Stimulated activated CD8-positive, alpha-beta memory T cell treated with anti-CD3 and anti-CD28 coated beads, Interleukin-15, amount 100 ng/mL, for 4 hours (primary cell): ENCODE measurements around the gene B3GNT5.

ENCODE experiments used
- DNase-seq, 2 donors: peaks; one replicate each; pipeline ENCODE4 v3.0.0-alpha.2; 2020; ENCODE audit warnings: low read depth in 2 of 2

The B3GNT5 gene

DNA sequence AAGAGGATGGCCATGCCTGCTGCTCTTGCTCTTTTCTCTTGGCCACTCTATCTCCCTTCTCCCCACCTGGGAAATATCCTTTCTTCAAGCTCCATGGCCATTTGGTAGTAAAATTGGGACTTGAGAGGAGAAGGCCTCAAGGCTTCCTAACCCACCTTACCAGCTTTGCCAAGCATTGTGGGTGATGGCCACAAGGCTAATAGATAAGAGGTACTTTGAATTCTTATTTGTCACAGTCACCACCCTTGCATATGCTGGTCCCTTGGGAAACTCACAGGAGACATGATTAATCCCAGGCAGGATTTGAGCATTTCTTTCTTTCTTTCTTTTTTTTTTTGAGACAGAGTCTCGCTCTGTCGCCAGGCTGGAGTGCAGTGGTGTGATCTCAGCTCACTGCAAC, 37.2 kb downstream of the B3GNT5 start:
- no peak for DNase-seq

DNA sequence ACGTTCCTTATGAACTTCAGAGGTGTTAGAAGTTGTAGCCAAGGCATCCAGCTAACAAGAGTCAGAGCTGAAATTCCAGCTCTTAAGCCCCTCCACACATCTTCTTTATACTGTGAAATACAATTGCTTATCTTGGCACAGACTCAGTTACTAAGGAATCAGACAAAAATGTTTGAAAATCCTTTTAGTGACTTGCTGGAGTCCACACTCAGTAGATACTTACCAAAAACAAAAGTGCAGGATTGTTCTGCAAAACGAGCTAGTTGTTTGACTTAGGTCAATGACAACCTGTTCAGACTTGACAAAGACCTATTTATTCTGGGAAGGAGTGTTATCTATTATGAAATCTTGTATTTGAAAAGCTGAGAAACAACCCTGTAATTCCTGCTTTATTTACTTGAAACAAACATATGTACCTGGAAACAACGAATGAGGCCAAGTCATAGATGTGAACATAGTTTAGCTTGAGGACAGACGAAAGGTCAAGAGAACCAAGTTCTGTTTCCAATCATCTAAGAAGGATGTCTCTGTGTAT, 38.5 kb downstream of the B3GNT5 start:
- no peak for DNase-seq

DNA sequence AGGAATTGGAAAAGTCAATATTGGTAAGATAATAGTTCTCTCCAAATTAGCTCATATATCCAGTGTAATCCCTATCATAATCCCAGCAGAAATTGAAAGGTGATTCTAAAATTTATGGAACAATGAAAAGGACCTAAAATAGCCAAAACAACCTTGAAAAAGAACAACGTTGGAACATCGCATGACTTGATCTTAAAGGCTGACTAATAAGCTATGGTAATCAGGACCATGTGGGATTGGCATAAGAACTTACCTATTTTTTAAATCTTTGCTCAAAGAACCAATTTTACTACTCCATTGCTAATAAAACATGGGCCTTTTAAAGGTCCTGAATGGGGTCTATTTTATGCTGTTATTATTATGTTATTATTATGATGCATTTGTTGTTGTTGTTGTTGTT, 40.9 kb downstream of the B3GNT5 start:
- no peak for DNase-seq

DNA sequence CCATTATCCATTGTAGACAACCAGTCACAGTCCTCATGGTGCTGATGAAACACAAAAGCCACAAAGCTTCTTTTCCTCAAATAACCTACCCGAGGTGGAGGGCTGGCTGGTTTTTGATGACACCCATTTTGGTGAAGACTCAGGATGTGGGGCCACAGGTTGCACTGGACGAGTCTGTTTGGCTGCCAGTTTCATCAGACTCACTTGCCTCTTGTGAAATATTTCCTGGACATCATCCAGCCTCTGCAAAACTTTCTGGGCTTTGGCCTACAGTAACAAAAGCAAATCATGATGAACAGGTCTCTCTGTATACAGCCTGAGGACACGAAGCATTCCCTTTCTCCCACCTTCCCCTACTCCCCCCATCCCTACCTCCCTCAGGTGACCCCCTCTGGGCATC, 42.2 kb downstream of the B3GNT5 start:
- DNase-seq: no peak

DNA sequence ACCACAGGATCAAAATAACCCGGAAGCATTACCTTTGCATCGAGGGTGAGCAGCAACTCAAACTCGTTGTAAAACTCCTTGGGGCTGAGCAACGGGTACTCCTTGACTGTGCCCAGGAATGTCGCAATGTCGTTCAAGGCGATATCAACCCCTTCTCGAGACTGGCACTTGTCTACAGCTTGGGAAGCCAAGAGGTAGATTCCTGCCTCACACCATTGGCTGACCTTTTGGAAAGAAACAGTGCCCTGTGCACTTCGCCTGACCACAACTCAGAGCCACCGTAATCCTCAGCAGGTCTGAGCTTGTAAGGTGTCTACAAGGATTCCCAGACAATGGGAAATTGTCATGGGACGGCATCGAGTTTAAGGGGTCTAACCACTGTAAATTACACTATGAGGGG, 43.9 kb downstream of the B3GNT5 start:
- DNase-seq: no peak

DNA sequence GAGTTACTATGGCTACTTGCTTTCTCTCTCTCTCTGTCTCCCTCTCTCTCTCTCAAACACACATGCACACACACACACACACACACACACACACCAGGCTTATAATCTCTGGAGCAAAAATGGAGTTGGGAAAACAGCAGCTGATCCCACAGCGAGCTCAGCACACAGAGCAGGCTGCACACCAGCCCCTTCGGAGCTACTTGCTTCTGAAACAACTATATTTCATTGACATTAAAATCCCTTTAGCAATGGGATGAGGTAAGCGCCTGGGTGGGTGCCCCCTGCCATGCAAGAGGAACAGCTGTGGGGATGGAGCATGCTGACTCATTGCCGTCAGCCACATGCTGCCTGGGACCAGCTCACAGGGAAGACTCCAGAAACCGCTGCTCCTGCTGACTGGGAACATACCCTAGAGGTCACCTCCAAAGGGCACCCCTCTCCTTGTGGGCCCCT, 45.7 kb downstream of the B3GNT5 start:
- no peak for DNase-seq

DNA sequence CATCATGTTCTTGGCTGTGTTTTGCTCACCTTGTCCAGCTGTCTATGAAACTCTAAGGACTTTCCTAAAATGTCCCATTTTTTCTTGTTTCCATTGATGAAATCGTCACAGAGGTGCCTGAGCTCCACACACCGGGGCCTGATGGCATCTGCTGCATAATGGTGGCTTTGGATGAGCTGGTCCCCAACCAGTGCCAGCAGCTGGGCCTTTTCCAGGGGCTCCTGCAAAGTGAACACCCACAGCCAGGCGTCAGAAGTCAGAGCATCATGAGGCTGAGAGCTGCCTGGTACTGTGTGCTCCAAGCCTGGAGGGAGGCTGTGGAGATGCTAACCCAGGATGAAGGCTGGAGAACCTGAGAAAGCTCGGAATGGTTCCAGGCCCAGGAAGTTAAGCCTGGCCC, 46.9 kb downstream of the B3GNT5 start:
- DNase-seq: no peak

DNA sequence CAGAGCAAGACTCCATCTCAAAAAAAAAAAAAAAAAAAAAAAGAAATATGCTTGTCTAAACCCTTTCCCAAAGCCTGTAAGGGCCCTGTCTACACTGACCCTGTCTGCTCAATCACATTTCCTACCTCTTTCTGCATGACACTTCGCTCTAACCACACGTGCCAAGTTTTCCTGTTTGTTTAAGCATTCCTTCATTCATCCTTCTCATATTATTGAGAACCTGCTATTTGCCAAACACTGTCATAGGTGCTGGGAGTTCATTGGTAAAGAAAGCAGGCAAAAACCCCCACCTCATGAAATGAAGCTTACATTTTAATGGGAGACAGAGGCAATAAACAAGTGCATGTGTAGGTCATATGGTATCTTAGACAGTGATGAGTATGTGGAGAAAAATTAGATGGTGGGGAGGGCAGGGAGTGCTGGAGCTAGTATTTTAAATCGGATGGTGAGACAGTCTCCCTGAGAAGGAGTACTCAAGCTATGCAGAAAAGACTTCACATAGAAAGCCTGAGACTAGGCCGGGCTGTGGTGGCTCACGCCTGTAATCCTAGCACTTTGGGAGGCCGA, 48.0 kb downstream of the B3GNT5 start:
- DNase-seq: no peak

DNA sequence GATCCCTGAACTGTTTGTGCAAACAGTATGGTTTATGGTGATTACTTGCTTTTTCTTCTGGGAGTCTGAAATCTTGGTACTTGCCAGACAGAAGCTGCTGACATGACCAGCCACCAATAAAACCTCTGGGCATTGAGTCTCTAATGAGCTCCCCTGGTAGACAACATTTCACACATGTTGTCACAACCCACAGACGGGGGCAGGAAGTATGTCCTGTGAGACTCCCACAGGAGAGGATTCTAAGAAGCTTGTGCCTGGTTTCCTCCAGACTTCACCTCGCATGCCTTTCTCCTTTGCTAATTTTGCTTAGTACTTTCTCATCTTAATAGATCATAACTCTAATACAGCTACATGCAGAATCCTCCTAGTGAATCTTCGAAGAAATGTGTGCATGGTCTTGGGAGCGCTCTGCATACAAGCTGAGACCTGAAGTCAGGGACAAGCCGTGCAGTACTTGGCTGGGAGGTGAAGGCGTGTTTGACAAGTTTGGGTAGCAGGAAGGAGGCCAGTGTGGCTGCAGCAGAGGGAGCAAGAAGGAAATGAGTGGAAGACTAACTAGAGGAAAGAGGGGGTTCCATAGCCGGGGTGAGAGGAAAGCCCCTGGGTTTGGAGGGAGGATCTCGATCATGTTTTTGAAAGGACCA, 49.0 kb downstream of the B3GNT5 start:
- no peak for DNase-seq

DNA sequence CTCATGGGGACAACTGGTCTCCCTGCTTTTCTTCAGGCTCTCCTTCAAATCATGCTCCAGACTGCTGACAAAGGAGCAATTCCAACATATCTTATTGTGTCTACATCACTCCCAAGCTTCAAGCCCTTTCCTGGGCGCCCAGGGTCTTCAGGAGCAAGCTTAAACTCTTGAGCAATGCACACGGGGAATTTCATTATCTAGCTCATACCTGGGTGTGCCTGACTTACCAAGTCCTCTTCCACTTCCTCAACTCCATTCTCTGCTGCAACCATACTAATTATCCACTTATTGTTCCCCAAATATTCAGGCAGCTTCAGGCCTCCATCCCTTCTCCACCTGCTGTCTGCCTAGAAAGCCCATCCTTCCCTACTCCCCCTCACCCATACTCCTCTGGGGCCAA, 50.6 kb downstream of the B3GNT5 start:
- no peak for DNase-seq

DNA sequence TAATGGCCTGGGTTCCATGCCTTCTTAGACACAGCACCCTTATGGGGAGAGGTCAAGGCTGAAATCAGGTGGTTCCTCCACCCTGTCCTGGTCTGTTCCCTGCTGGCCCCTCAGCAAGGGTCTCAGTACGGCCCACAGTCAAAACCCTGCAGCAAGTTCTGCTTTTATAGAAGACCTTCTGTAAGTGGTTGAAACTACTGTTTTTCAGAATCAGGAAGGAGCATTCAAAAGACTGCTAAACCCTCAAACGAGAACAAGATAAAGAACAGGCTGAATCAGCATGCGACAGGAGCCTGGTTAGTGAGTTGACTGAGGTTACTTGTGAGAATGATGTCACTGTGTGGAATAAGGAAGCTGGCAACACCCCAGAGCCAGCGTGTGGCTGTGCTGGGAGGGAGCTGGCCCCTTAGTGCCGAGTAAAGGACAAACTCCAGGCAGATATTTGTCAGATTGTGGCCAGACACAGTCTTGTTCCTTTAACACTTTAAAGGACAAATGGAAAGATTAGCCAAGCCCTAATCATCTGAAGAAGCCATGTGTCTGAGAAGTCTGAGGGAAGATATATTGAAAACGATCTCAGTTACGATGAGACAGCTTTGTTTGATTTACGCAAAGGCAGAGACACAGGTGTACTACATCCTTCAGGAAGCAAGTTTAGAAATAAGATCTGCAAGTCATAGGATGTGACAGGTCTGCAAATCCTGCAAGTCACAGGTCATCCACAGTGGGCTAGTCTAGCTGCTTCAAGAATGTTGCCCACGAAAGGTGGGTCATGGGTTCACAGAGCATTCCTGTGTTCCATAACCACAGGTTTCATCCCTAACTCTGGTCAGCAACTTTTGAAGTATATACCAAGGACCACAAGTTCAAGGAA, 54.0 kb downstream of the B3GNT5 start:
- peak; percentile 17 to 34 for DNase-seq

DNA sequence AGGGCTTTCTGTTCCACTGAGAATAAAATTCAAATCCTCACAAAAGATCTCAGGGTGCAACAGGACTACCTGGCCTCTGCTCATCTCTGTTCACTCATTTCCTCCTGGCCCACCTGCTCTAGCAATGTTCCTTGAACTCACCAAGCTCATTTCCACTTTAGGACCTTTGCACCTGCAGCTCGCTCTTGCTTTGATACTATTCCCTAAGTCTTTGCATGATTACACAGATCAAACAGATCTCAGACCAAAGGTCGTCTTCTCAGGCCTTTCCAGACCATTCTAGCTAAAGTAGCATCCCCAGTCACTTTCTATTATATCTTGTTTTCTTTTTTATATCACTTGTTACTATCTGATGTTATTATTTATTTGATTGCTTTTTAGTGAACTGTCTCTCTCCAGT, 54.7 kb downstream of the B3GNT5 start:
- no peak for DNase-seq

DNA sequence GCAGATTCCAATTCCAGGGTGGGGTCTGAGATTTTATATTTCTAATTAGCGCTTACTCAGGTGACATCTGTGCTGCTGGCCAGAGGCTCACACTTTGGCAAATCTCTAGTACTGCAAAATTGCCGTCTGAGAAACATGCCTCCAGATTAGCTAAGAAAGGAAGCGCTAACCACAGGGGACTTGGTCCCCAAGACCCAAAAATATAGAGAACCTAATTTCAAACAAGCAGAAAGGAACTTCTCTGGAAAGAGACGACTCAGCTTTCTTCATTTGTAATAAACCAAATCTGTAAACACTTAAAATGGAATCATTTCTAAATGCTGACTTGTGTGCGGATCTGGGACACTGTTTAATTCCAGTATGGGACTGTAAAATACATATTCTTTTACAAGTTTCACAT, 55.7 kb downstream of the B3GNT5 start:
- DNase-seq: no peak

DNA sequence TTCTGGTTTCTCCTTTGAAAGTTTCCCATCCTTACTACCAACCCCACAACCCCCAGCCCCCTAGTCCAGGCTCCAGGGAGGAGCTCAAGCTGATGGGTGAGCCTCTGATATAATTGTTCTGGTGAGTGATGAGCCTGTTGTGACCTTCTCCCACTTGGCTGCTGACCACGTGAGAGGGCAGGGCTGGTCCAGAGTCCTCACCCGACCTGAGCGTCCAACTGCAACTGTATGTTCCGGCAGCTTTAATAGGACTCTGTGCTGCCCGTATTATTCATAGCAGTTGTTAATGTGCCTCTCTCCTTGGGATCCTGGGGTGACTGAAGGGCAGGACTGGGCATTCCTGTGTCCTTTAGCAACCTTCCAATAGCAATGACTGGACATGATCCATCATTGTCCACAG, 56.2 kb downstream of the B3GNT5 start:
- no peak for DNase-seq

DNA sequence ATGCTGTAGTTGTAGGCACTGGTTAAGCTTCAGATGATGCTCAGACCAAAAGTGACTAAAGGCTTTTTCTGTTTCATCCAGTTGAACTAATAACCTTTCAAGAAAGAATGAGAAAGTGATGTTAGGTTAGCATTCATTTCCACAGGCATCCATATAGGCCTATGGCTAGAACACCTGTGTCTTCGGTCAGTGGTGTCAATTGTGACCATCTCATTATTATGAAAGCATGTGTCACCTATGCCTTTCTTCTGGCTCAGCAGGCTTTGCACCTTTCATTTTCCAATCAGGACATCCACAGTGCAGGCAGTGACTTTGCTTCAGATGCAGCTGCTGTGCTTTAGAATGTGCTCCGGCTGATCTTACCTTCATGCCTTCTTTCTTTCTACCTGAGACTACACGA, 57.9 kb downstream of the B3GNT5 start:
- DNase-seq: no peak

DNA sequence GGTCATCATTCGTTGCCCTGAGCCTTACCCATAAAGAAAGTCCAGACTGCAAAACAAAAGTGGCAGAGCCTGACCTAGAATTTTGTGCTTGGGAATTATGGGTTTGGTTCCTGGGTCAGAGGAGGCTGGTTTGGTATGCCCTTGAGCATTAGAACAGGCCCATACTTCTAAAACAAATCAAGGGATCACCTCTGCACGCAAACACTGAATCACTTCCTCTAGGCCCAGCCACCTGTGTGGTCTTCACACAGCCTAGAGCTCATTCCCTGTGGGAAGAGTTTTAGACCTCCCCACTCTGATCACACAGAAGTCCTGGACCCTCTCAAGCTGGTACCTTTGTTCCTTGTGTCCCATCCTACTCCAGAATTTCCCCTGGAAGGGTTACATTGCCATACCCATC, 59.4 kb downstream of the B3GNT5 start:
- DNase-seq: no peak

DNA sequence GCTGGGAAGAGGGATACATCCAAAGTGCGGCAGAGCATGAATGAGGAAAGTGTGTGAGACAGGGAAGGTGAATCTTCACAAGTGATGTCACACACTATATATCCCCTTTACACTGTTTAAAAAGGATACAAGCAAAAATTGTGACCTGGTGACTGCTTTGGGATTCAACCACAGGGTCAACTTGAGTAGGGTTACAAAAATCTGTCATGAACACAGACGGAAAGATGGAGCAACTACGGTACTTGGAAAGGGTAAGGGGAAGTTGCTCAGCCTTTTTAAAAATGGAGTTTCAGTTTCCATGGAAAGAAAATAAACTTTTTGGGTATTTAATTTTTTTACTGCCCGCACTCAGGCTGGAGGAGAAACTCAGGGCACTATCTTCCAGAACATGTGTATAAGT, 60.3 kb downstream of the B3GNT5 start:
- DNase-seq: no peak

DNA sequence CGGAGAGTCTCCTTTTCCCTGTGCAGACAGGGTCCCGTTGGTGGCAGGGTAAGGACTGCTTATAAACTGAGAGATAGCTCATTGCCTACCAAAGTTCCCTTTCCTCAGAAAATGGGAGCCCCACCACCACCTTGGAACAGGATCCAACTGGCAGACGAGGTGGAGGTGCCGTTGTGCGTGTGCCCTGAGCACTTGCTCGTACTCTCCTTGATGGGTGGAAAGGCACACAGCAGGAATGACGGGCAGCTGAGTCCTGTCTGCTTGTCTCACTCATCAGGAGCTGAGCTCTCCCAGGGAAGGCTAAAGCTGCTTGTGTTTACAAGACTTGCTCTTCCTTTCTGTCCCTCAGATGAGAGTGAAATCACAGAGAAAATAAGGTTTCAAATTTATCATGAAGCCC, 60.7 kb downstream of the B3GNT5 start:
- DNase-seq: no peak

DNA sequence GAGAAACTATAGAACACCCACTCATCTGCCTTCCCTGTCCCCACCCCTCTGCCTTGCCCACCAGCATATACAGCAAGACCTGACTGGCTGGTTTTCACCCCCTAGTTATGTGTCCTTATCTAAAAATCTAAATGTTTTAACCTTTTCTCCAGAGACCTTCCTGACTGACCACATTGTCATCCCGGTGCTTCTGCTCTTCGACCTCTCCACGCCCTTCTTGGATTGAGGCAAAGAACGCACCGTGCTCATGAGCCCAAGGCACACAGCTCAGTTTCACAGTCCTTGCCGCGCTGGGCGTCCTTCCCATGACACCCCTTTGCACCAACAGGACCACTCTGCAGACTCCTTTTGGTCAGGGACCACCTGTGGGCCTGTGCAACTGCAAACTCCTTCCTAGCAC, 62.7 kb downstream of the B3GNT5 start:
- no peak for DNase-seq

DNA sequence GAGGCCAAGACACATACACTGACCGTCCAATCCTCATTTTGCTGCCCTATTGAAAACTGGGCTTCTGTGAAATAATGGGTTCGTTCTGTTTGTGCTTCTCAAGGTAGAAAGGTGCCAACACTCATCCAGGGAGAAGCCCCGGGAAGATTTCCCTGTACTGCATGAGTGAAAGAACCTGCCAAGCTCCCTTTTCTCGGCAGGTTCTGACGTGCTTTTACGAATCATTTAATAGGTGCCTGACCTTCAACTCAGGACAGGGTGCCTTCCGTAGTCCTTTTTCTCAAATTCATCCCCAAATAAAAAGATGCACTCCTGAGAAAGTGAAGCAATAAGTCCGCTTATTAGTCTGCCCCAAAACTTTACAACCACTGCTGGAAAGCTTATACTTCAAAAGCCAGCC, 64.2 kb downstream of the B3GNT5 start:
- DNase-seq: no peak

DNA sequence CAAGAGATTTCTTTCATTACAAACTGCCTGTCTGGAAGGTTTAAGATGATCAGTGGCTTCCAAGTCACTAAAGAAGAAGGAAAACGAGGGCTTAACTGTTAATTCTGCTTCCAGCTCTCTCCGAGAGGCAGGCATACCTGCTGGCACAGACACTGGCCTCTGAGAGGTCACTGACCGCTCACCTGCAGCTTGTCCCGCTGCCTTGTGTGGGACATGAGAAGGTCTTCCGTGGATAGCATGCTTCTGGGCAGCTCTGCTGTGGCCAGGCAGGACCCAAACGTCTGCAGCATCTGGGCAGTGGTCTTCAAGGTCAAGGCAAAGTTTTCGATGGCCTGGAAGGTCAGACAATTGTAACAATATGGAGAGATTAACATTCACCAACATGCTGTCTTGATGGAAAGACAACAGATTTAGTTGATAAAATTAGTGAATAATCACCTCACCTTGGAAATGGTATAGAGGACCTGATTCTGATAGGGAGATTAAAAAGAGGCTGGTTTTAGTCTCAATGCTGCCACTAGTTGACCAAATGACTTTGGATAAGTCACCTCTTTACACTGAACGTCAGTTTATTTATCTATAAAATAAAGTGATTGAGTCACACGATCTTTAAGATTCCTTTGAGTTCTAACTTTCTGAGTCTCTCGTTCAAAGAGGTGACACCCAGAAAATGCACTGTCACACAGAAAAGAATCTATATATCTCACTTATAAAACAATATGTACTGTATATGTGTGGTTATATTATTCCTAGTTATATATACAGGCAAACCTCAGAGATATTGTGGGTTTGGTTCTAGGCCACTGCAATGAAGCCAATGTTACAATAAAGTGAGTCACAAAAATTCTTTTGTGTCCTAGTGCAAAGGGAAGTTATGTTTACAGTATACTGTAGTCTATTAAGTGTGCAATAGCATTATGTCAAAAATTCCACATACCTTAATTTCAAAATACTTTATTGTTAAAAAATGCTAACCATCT, 65.1 kb downstream of the B3GNT5 start:
- no peak for DNase-seq

DNA sequence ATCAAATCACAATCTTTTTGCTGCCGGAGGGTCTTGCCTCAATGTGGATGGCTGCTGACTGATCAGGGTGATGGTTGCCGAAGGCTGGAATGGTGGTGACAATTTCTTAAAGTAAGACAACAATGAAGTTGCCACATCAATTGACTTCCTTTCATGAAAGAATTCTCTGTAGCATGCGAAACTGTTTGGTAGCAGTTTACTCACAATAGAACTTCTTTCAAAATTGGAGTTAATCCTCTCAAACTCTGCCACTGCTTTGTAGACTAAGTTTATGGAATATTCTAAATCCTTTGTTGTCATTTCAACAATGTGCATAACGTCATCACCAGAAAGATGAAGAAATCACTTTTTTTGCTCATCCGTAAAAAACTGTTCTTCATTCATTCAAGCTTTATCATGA, 65.8 kb downstream of the B3GNT5 start:
- no peak for DNase-seq
